Activated CD4-positive, CD25-positive, alpha-beta regulatory T cell treated with anti-CD3 and anti-CD28 coated beads, Interleukin-2, amount 50 U/mL, for 72 hours (primary cell): Measurements from ENCODE around the gene UNKL.
"Not testable (repeated sequence)": the region's sequence is repeated elsewhere in the genome, so short reads cannot be mapped to it uniquely, and the experiment has no call there.

ENCODE experiments used
- DNase-seq: peaks from one replicate; pipeline ENCODE4 v3.0.0; 2021

UNKL gene

GRCh38 chr16:1335211-1335971 is 79.1 kb downstream of the UNKL start:
- no peak for DNase-seq

GRCh38 chr16:1334739-1335138 is 79.8 kb downstream of the UNKL start:
- DNase-seq, result no peak

DNA sequence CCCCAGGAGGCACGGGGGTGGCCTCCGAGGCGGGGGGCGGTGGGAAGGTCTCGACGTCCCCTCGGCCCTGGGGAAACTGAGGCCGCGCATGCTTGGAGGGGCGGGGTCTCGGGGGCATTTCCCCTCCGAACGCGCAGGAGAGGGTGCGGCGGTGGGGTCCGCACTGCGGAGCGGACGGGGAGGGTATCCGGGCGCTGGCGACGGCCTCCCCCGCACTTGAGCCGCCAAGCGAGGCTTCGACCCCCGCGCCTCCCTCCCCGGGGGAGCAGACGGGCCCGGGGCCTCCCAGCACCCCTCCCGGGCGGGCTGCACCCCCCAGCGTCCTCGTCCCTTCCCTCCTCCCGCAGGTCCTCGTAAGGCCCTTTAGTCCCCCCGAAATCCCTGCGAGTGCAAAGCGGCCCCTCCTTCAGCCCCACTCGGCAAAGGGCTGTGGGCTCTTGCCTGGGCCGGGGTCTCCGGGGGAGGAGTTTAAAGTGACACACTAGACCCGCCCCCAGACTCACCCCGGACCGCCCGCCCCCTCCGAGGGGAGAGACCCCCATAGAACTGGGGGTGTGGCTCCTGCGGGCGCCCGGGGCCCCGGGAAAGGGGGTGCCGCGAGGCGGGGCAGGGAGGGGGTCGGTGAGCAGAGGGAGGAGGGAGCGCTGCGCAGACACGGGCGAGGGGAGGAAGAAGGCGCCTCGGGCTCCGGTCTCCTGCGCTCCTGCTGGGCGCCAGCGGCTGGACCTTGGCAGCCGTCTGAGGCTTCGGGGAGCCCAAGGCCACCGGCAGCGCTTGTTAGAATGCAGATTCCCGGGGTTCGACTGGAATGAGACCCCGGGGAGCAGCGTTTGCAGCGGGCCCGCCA is 80.4 kb downstream of the UNKL start:
- no peak for DNase-seq

- DNase-seq, result peak; percentile 61
Observed at GRCh38 chr16:1333149-1333812, 81.2 kb downstream of the UNKL start, which contains the start of gene BAIAP3. BAIAP3 (plus strand) TSS chr16:1333645; CDS start chr16:1338550, 4,905 bp downstream.

GRCh38 chr16:1332618-1333148 is 81.8 kb downstream of the UNKL start:
- DNase-seq, result no peak

DNA sequence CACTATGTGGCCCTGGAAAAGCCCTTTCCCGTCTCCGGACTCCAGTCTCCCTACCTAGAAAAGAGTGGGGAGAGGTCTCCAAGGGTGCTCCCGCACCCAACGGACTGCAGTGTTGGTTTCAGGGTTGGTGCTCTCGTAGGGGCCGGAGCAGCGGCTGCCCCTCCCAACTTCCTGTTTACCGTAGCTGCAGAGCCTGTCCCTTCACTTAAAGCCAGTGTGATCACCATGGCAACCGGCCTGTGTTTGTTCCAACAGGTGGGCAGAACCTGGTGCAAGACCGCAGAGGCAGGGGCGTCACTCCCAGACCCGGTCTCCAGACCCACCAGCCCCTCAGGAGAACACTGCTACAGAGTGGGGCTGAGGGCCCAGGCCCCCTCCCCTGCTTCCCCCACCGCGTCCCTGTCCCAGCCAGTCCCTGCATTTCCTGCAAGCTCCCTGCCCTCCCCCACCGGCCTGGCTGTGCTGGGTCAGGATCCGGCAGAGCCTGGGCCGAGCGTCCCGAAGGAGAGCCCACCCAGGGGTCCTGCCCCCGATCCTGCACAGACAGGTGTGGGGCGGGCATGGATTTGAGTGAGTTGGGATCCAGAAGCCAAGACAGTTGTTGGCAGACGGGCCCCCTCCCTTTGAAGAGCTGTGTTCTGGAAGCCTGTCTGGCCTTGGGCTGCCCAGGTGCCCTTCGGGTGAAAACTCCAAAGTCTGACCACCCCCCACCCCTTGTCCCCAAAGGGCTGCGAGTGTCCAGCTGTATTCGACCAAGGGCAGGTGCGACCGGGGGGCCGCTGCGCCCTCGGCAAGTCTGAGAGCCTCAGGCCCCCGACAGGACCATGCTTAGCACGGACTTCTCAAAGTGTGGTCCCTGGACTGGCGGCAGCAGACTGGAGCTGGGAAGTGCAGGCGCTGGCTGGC is 82.5 kb downstream of the UNKL start:
- no peak for DNase-seq

DNA sequence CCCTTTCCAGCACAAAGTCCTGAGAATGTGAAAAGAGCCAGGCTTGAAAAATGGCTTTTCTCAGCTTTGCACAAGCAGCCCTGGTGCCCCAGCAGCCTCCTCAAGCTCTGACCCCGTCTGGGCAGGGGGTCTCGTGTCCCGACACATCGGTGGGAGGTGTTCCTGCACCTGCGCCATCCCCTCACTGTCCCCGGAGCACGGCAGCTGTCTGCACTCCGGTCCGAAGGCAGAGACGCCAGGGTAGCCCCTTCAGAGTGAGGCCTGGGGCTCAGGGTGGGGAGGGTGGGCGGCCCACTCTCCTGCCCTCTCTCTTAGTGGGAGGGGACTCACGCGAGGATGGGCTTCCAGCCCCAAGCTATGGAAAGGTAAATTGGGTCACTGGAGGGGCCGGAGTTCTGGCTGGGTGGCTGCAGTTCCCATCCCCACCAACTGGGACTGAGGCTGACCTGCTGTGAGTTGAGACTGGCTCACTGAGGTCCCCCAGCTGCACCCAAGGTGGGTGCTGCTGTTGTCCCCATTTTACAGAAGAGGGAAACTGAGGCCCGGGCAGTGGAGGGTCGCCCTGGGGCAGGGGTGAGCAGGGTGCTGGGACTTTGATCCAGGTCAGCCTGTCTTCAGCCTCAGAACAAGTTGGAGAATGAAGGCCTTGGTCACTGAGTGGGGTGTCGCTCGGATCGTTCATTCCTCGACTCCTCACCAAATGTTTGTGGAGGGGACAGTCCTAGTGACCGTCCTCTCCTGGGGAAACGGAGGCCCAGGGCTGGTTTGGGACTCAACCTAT is 83.4 kb downstream of the UNKL start:
- no peak for DNase-seq

DNA sequence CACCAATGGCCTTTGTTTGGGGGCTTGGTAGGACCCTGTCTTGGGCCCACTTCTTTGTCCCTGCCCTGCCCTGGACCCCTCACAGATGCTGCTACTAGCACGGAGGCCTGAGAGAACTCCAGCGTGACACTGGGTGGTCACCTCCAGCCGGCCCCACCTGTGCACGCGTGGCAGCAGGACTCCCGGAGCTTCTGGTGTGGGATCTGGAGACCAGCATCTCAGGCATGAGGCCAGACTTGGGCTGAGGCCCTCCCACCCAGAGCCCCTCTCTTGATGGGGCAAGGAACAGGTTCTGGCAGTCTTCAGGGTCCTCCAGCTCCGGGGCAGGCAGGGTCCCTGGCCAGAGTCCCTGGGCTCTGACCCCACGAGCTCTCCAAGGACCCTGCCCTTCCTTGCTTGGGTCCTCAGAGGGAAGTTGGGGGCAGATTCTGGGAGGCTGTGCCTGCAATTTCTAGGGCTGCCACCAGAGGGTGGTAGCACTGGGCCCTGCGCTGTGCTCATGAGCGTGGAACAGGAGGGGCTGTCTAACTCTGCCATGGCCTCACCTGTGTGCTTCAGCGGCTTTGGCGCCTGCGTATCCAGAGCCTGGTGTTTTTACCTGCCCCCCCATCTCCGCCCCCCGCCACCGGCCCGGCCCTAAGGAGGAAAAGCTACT is 84.1 kb downstream of the UNKL start:
- DNase-seq, result peak; percentile 56

GRCh38 chr16:1328961-1329360 is 85.5 kb downstream of the UNKL start:
- DNase-seq, result not testable (repeated sequence)

GRCh38 chr16:1328136-1328535 is 86.4 kb downstream of the UNKL start:
- DNase-seq, result not testable (repeated sequence)

DNA sequence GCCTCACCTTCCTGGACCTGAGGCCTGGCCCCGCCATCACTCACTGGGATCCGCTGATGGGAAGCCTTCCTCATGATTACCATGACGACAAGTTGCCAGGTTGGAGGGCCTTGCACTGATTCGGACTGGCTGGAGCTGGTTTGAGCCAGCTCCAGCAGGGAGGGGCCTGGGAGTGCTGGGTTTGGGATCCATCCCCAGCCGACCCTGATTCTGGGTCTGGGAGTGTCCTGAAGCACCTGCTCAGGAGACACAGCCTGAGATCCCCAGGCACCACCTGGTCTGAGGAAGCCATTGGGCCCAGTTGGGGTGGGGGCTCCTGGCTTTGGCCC is 86.9 kb downstream of the UNKL start:
- DNase-seq, result no peak

- no peak for DNase-seq
Observed at GRCh38 chr16:1326946-1327618, 87.4 kb downstream of the UNKL start.

DNA sequence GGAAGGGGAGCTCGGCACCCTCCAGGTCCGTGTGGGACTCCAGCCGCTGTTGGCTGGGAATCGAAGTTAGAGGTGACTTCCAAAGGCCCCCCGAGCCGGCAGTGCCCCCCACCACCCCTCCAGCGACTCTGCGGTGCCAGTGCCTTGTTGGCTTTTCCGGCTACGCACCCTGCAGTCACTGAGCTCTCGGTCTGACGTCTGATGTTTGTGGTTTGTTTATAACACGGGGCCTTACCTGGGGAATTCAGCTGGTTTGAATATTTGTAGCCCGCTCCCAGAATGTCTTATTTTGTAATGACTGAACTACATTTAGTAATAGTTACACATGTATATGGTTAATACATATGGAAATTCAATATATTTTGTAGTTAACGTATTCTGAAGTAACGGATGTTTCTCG is 88.1 kb downstream of the UNKL start:
- DNase-seq, result no peak

GRCh38 chr16:1325673-1326371 is 88.7 kb downstream of the UNKL start:
- no peak for DNase-seq

DNA sequence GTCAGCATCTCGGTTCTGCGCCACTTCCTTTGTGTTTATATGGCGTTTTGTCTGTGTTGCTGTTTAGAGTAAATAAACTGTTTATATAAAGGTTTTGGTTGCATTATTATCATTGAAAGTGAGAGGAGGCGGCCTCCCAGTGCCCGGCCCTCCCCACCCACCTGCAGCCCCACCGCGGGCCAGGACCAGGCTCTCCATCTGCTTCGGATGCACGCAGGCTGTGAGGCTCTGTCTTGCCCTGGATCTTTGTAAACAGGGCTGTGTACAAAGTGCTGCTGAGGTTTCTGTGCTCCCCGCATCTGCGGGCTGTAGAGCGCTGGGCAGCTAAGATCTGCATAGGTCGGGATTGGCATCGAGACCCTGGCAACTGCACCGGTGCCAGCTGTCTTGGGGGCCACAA is 89.2 kb downstream of the UNKL start:
- DNase-seq, result no peak

GRCh38 chr16:1324286-1324826 is 90.1 kb downstream of the UNKL start:
- DNase-seq, result no peak

- no peak for DNase-seq
Observed at GRCh38 chr16:1323296-1324239, 90.9 kb downstream of the UNKL start.

GRCh38 chr16:1322407-1322806 is 92.1 kb downstream of the UNKL start:
- DNase-seq, result no peak
